ENCODE measurements around the gene FAT1.

FAT1 gene

GRCh38 chr4:186726426-186727168 is 2.9 kb upstream of the FAT1 start:
- TF ChIP-seq TCF12 (IDR thresholded peaks at IDR 0.05; ENCODE audit: low read depth) (peak; percentile 53; the same call in 1 of the 2 replicates), EGR1 (IDR thresholded peaks at IDR 0.05) (no peak), ZBTB7A (IDR thresholded peaks at IDR 0.05; ENCODE audit: low read depth) (peak; percentile 89), TEAD4 (IDR thresholded peaks at IDR 0.05) (no peak), EP300 (IDR thresholded peaks at IDR 0.05; ENCODE audit: borderline replicate concordance) (0 out of 2 replicates have a peak, but pooled peaks have one; percentile 28), YY1 (IDR thresholded peaks at IDR 0.05; ENCODE audit: low read depth) (no peak), FOXM1 (IDR thresholded peaks at IDR 0.05; ENCODE audit: borderline replicate concordance, low read depth) (no peak; the same call in 1 of the 2 replicates), CREB1 (IDR thresholded peaks at IDR 0.05; ENCODE audit: low read depth) (peak; percentile 62), USF1 (IDR thresholded peaks at IDR 0.05) (0 out of 2 replicates have a peak, but pooled peaks have one; percentile 6), MAX (IDR thresholded peaks at IDR 0.05) (no peak), NFIC (IDR thresholded peaks at IDR 0.05) (no peak), CEBPB (IDR thresholded peaks at IDR 0.05) (no peak), RAD21 (IDR thresholded peaks at IDR 0.05; ENCODE audit: low read depth) (no peak; the same call in 1 of the 2 replicates), TAF1 (IDR thresholded peaks at IDR 0.05; ENCODE audit: low read depth) (peak; percentile 35; the same call in 1 of the 2 replicates)
- TF ChIP-seq, protein P1, sequence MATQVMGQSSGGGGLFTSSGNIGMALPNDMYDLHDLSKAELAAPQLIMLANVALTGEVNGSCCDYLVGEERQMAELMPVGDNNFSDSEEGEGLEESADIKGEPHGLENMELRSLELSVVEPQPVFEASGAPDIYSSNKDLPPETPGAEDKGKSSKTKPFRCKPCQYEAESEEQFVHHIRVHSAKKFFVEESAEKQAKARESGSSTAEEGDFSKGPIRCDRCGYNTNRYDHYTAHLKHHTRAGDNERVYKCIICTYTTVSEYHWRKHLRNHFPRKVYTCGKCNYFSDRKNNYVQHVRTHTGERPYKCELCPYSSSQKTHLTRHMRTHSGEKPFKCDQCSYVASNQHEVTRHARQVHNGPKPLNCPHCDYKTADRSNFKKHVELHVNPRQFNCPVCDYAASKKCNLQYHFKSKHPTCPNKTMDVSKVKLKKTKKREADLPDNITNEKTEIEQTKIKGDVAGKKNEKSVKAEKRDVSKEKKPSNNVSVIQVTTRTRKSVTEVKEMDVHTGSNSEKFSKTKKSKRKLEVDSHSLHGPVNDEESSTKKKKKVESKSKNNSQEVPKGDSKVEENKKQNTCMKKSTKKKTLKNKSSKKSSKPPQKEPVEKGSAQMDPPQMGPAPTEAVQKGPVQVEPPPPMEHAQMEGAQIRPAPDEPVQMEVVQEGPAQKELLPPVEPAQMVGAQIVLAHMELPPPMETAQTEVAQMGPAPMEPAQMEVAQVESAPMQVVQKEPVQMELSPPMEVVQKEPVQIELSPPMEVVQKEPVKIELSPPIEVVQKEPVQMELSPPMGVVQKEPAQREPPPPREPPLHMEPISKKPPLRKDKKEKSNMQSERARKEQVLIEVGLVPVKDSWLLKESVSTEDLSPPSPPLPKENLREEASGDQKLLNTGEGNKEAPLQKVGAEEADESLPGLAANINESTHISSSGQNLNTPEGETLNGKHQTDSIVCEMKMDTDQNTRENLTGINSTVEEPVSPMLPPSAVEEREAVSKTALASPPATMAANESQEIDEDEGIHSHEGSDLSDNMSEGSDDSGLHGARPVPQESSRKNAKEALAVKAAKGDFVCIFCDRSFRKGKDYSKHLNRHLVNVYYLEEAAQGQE (IDR thresholded peaks at IDR 0.05; ENCODE audit: low read depth) = no peak

- TF ChIP-seq ZBTB7A (IDR thresholded peaks at IDR 0.05; ENCODE audit: low read depth) (no peak), CEBPB (IDR thresholded peaks at IDR 0.05) (no peak), USF1 (IDR thresholded peaks at IDR 0.05) (no peak), FOXM1 (IDR thresholded peaks at IDR 0.05; ENCODE audit: borderline replicate concordance, low read depth) (no peak), YY1 (IDR thresholded peaks at IDR 0.05; ENCODE audit: low read depth) (no peak), EP300 (IDR thresholded peaks at IDR 0.05; ENCODE audit: borderline replicate concordance) (no peak), TEAD4 (IDR thresholded peaks at IDR 0.05) (0 out of 2 replicates have a peak, but pooled peaks have one; percentile 16), CREB1 (IDR thresholded peaks at IDR 0.05; ENCODE audit: low read depth) (no peak), RAD21 (IDR thresholded peaks at IDR 0.05; ENCODE audit: low read depth) (peak; percentile 87), NFIC (IDR thresholded peaks at IDR 0.05) (no peak), TCF12 (IDR thresholded peaks at IDR 0.05; ENCODE audit: low read depth) (no peak), MAX (IDR thresholded peaks at IDR 0.05) (peak; percentile 53), TAF1 (IDR thresholded peaks at IDR 0.05; ENCODE audit: low read depth) (0 out of 2 replicates have a peak, but pooled peaks have one; percentile 14), EGR1 (IDR thresholded peaks at IDR 0.05) (0 out of 2 replicates have a peak, but pooled peaks have one; percentile 33)
- TF ChIP-seq, protein P1 (IDR thresholded peaks at IDR 0.05; ENCODE audit: low read depth) = no peak
Measured at GRCh38 chr4:186725469-186726425, 2.1 kb upstream of the FAT1 start.

DNA sequence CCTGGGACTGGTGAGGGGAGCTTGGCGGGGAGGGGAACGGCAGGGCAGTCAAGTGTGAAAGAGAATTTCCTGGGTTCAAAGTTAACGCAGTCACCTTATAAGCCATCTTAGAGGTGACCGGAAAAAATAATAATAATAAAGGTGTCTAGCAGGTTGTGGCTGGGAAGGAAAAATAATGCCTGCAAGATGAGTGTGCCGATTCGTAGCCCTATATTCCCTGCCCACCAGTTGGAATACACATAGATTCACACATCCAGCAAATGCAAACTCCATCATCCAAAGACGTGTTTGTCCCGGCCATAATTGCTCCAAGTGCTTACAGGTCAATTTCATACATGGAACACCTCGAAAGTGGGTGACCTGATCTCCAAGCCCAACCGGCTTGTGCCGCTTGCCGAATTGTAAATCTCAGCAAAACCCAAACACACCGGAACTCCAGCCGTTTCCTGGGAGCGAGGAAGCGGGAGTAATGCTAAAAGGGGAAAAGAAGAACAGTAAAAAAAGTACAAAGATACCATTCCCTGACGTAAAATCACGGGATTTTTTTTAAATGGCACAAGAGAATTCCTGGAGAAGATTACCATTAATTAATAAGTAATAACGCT is 1.3 kb upstream of the FAT1 start:
- TF ChIP-seq, protein P1 (IDR thresholded peaks at IDR 0.05; ENCODE audit: low read depth) = no peak
- TF ChIP-seq USF1 (IDR thresholded peaks at IDR 0.05) (no peak), CREB1 (IDR thresholded peaks at IDR 0.05; ENCODE audit: low read depth) (no peak), TAF1 (IDR thresholded peaks at IDR 0.05; ENCODE audit: low read depth) (no peak), EP300 (IDR thresholded peaks at IDR 0.05; ENCODE audit: borderline replicate concordance) (no peak), FOXM1 (IDR thresholded peaks at IDR 0.05; ENCODE audit: borderline replicate concordance, low read depth) (no peak), MAX (IDR thresholded peaks at IDR 0.05) (no peak; the same call in 1 of the 2 replicates), TEAD4 (IDR thresholded peaks at IDR 0.05) (no peak)
